ENCODE data around the gene FBXO33. TPM values are rescaled to one million over a fixed set of nuclear protein-coding genes. Genes with fewer than 3 reads are reported as not detected.

FBXO33 gene
- polyA plus RNA-seq, 1 donor = 12.4 TPM

- DNase-seq = no peak
These were observed 636 bp downstream of the FBXO33 start for GRCh38 chr14:39431416-39432178.

GRCh38 chr14:39430762-39431415 is 1.3 kb downstream of the FBXO33 start:
- no peak for DNase-seq

GRCh38 chr14:39428118-39428517 is 4.1 kb downstream of the FBXO33 start:
- no peak for DNase-seq

GRCh38 chr14:39426605-39427004 is 5.6 kb downstream of the FBXO33 start:
- DNase-seq = no peak

- DNase-seq = no peak
These were observed 6.3 kb downstream of the FBXO33 start for GRCh38 chr14:39425947-39426346.

- no peak for DNase-seq
These were observed 8.4 kb downstream of the FBXO33 start for GRCh38 chr14:39423793-39424192.

- no peak for DNase-seq
These were observed 10.0 kb downstream of the FBXO33 start for GRCh38 chr14:39422243-39422642.

- no peak for DNase-seq
These were observed 13.0 kb downstream of the FBXO33 start for GRCh38 chr14:39419272-39419671.

GRCh38 chr14:39417014-39417413 is 15.2 kb downstream of the FBXO33 start:
- DNase-seq = no peak

GRCh38 chr14:39416072-39416471 is 16.2 kb downstream of the FBXO33 start:
- no peak for DNase-seq

GRCh38 chr14:39406560-39406959 is 25.7 kb downstream of the FBXO33 start:
- DNase-seq = no peak

GRCh38 chr14:39398382-39398781 is 33.9 kb downstream of the FBXO33 start:
- no peak for DNase-seq

GRCh38 chr14:39396448-39396847 is 35.8 kb downstream of the FBXO33 start:
- no peak for DNase-seq

- DNase-seq = no peak
These were observed 36.5 kb downstream of the FBXO33 start for GRCh38 chr14:39395555-39396254.

GRCh38 chr14:39393289-39393688 is 38.9 kb downstream of the FBXO33 start:
- peak; percentile 19 for DNase-seq

- DNase-seq = no peak
These were observed 48.1 kb downstream of the FBXO33 start for GRCh38 chr14:39384177-39384576.

- DNase-seq = no peak
These were observed 48.5 kb downstream of the FBXO33 start for GRCh38 chr14:39383741-39384140.

- no peak for DNase-seq
These were observed 49.1 kb downstream of the FBXO33 start for GRCh38 chr14:39383026-39383660.

- no peak for DNase-seq
These were observed 49.8 kb downstream of the FBXO33 start for GRCh38 chr14:39382463-39382862.

GRCh38 chr14:39381366-39381765 is 50.9 kb downstream of the FBXO33 start:
- peak; percentile 25 for DNase-seq

GRCh38 chr14:39376667-39377403 is 55.4 kb downstream of the FBXO33 start:
- no peak for DNase-seq

- DNase-seq = no peak
These were observed 57.4 kb downstream of the FBXO33 start for GRCh38 chr14:39374851-39375250.
